K562 (cell line): ENCODE results near the gene CASKIN2. TPM values are rescaled to one million over a fixed set of nuclear protein-coding genes. Genes with fewer than 3 reads are reported as not detected.

Experiments used
- ATF2 ChIP-seq: sonication (generic); formaldehyde crosslinking; IDR thresholded peaks from 2 replicates; pipeline ENCODE4 v1.8.1; 2022; ENCODE audit warnings: missing genetic modification reagents
- BCL6 ChIP-seq: fragments of 250-450 bp; sonication (Bioruptor Pico); IDR thresholded peaks from 2 replicates; pipeline ENCODE4 v1.4.0; 2020
- CC2D1A ChIP-seq: fragments of 450-650 bp; IDR thresholded peaks from 2 replicates; pipeline ENCODE4 v1.6.1; 2017; ENCODE audit warnings: mild to moderate bottlenecking
- CHD1 ChIP-seq: fragments of 200-600 bp; sonication (generic); IDR thresholded peaks from one replicate; pipeline ENCODE4 v1.6.1; 2012; ENCODE audit warnings: mild to moderate bottlenecking, moderate library complexity, low read length, inconsistent platforms
- CREB3L1 ChIP-seq: fragments of 450-650 bp; IDR thresholded peaks from 2 replicates; pipeline ENCODE4 v1.6.1; 2014; ENCODE audit warnings: low read depth, mild to moderate bottlenecking, moderate library complexity, borderline replicate concordance
- GABPA ChIP-seq: fragments of 200-800 bp; sonication (Bioruptor generic); conservative IDR thresholded peaks from 2 replicates; pipeline ENCODE4 v1.6.1; 2016; ENCODE audit warnings: low read depth, missing genetic modification characterization, missing compliant biosample characterization
- HDAC8 ChIP-seq: fragments of 450-650 bp; IDR thresholded peaks from 2 replicates; pipeline ENCODE4 v1.6.1; 2016; ENCODE audit warnings: mild to moderate bottlenecking, missing genetic modification characterization, moderate library complexity, missing compliant biosample characterization
- HEY1 ChIP-seq: fragments of 250-450 bp; sonication (Bioruptor Pico); IDR thresholded peaks from 2 replicates; pipeline ENCODE4 v1.5.0; 2020; ENCODE audit warnings: mild to moderate bottlenecking, moderate library complexity, borderline replicate concordance
- JUND ChIP-seq, 2 experiments: IDR thresholded peaks; 2 replicates in 1 of 2; 3 replicates in 1 of 2; pipeline ENCODE4 v1.6.1; 2011; ENCODE audit warnings: borderline replicate concordance in 2 of 2, low read depth in 2 of 2, low read length in 2 of 2, improper control_type of control experiment in 1 of 2, missing biosample characterization in 1 of 2, missing genetic modification characterization in 1 of 2, missing genetic modification reagents in 1 of 2
- POLR3A ChIP-seq: IDR thresholded peaks from 2 replicates; pipeline ENCODE4 v1.6.1; 2011; ENCODE audit warnings: borderline replicate concordance, mild to moderate bottlenecking, moderate library complexity; ENCODE audit not compliant: insufficient read length, insufficient read depth; ENCODE audit errors: extremely low read depth
- SIRT6 ChIP-seq: IDR thresholded peaks from one replicate; pipeline ENCODE4 v1.6.1; 2012; ENCODE audit warnings: low read depth, mild to moderate bottlenecking, control low read depth, inconsistent platforms, low read length, moderate library complexity
- SMARCA5 ChIP-seq: fragments of 450-650 bp; IDR thresholded peaks from 2 replicates; pipeline ENCODE4 v1.6.1; 2016
- SMARCC2 ChIP-seq: fragments of 450-650 bp; IDR thresholded peaks from 2 replicates; pipeline ENCODE4 v1.6.1; 2017; ENCODE audit warnings: antibody characterized with exemption, moderate library complexity, mild to moderate bottlenecking, low read depth
- TBL1XR1 ChIP-seq, 2 experiments: IDR thresholded peaks; 2 replicates each; pipeline ENCODE4 v1.6.1; 2012; ENCODE audit warnings: improper control_type of control experiment in 2 of 2, low read length in 2 of 2, mild to moderate bottlenecking in 1 of 2
- ZBTB33 ChIP-seq: sonication (generic); formaldehyde crosslinking; IDR thresholded peaks from 2 replicates; pipeline ENCODE4 v1.8.1; 2023; ENCODE audit warnings: mild to moderate bottlenecking, missing genetic modification reagents
- ZKSCAN3 ChIP-seq: fragments of 250-450 bp; sonication (Bioruptor Pico); IDR thresholded peaks from 2 replicates; pipeline ENCODE4 v1.4.0; 2020
- ZNF133 ChIP-seq: fragments of 250-450 bp; sonication (Bioruptor Pico); IDR thresholded peaks from 2 replicates; pipeline ENCODE4 v1.4.0; 2020; ENCODE audit warnings: mild to moderate bottlenecking
- ZNF165 ChIP-seq: fragments of 250-450 bp; sonication (Bioruptor Pico); IDR thresholded peaks from 2 replicates; pipeline ENCODE4 v1.4.0; 2020; ENCODE audit warnings: borderline replicate concordance
- ZNF23 ChIP-seq: fragments of 250-450 bp; sonication (Bioruptor Pico); IDR thresholded peaks from 2 replicates; pipeline ENCODE4 v1.4.0; 2020; ENCODE audit warnings: mild to moderate bottlenecking
- ZNF274 ChIP-seq: IDR thresholded peaks from 2 replicates; pipeline ENCODE4 v1.6.1; 2011; ENCODE audit warnings: low read depth, mild to moderate bottlenecking, low read length, moderate library complexity, borderline replicate concordance
- ZSCAN29 ChIP-seq: fragments of 450-650 bp; IDR thresholded peaks from 2 replicates; pipeline ENCODE4 v1.6.1; 2017
- polyA plus RNA-seq, 8 experiments: library from polyadenylated mRNA; depleted of rRNA in 4 of 8; stranded (reverse) in 5 of 8; unstranded in 3 of 8; fragments of >200 nt; fragmentation: Nextera tagmentation in 2 of 8; fragmentation: Illumina TruSeq in 1 of 8; extraction: Ambion mirVana in 2 of 8; extraction: Trizol in 1 of 8; gene quantifications; 2 replicates each; pipeline versions ENCODE4 v1.2.1 to v1.2.3, GENCODE V29; 2011 to 2014; ENCODE audit warnings: inconsistent platforms in 1 of 8, missing spikeins in 1 of 8
- total RNA-seq, 7 experiments: library from RNA; depleted of rRNA in 6 of 7; stranded (reverse); fragments of >200 nt in 6 of 7; fragmentation: Illumina TruSeq in 2 of 7; extraction: Trizol in 2 of 7; gene quantifications; 2 replicates each; pipeline versions ENCODE4 v1.2.1 to v1.2.3, GENCODE V29; 2011 to 2021; ENCODE audit warnings: low replicate concordance in 1 of 7
- TF ChIP-seq, protein P1 (sequence below): fragments of 450-650 bp; formaldehyde crosslinking; conservative IDR thresholded peaks from 2 replicates; pipeline ENCODE4 v1.4.0; 2022; ENCODE audit warnings: mild to moderate bottlenecking, missing genetic modification characterization
- TF ChIP-seq, protein P2 (sequence below): sonication (generic); formaldehyde crosslinking; IDR thresholded peaks from 2 replicates; pipeline ENCODE4 v1.8.0; 2023; ENCODE audit warnings: mild to moderate bottlenecking, missing genetic modification reagents

The CASKIN2 gene
- total and polyA plus RNA-seq, 9 of the 15 experiments (the other 6 are each of a cell fraction or from before 2014, with no cell fraction given): 0.01 to 12.2 (median 2.1) TPM

DNA sequence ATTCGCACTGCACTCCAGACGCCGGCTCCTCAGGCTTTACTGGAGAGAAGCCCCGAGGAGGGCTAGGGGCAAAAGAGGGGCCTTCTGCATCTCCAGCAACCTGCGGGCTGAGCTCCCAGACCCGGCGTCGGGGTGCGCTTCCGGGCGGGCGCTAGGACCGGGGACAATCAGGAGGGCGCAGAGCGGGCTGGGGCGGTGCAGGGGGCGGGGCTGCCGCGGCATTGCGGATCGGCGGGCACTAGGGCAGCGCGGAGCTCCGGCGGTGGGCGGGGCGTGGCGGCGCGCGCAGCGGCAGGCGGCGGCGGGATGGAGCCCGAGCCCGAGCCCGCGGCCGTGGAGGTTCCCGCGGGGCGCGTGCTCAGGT, 900 bp upstream of the CASKIN2 start, which contains the start of gene TSEN54 (continued):
- TF ChIP-seq ZNF274: no peak; the same call in 1 of the 2 replicates
- no peak for TF ChIP-seq HEY1 (CRISPR knock-in tag)
- TF ChIP-seq ZSCAN29: no peak
- TF ChIP-seq POLR3A: no peak
- TF ChIP-seq, protein P1, sequence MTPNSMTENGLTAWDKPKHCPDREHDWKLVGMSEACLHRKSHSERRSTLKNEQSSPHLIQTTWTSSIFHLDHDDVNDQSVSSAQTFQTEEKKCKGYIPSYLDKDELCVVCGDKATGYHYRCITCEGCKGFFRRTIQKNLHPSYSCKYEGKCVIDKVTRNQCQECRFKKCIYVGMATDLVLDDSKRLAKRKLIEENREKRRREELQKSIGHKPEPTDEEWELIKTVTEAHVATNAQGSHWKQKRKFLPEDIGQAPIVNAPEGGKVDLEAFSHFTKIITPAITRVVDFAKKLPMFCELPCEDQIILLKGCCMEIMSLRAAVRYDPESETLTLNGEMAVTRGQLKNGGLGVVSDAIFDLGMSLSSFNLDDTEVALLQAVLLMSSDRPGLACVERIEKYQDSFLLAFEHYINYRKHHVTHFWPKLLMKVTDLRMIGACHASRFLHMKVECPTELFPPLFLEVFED (CRISPR knock-in tag): no peak
- 0 out of 2 replicates have a peak, but pooled peaks have one; percentile 38 for TF ChIP-seq JUND (IDR thresholded peaks at IDR 0.05; ENCODE audit: borderline replicate concordance, low read depth, low read length)
- no peak; the same call in 2 of the 3 replicates for TF ChIP-seq JUND (tag; IDR thresholded peaks at IDR 0.05; ENCODE audit: borderline replicate concordance, low read depth, low read length)
- no peak for TF ChIP-seq HDAC8 (tag)
- no peak for TF ChIP-seq SMARCC2
- no peak for TF ChIP-seq CHD1
- TF ChIP-seq ZNF23 (CRISPR knock-in tag): no peak
- no peak for TF ChIP-seq ZKSCAN3 (CRISPR knock-in tag)
- no peak for TF ChIP-seq ZNF133 (CRISPR knock-in tag)
- no peak for TF ChIP-seq ATF2 (CRISPR knock-in tag)
- no peak for TF ChIP-seq SMARCA5
- TF ChIP-seq TBL1XR1 (IDR thresholded peaks at IDR 0.05; ENCODE audit: low read length in 2 of 2): no peak
- TF ChIP-seq GABPA (tag): peak; percentile 65
- peak; percentile 16; the same call in 1 of the 2 replicates for TF ChIP-seq CC2D1A
- TF ChIP-seq, protein P2, sequence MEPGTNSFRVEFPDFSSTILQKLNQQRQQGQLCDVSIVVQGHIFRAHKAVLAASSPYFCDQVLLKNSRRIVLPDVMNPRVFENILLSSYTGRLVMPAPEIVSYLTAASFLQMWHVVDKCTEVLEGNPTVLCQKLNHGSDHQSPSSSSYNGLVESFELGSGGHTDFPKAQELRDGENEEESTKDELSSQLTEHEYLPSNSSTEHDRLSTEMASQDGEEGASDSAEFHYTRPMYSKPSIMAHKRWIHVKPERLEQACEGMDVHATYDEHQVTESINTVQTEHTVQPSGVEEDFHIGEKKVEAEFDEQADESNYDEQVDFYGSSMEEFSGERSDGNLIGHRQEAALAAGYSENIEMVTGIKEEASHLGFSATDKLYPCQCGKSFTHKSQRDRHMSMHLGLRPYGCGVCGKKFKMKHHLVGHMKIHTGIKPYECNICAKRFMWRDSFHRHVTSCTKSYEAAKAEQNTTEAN: no peak
- TF ChIP-seq SIRT6: no peak
- TF ChIP-seq ZBTB33: no peak
- 0 out of 2 replicates have a peak, but pooled peaks have one; percentile 11 for TF ChIP-seq CREB3L1
- TF ChIP-seq BCL6 (CRISPR knock-in tag): no peak
- TF ChIP-seq ZNF165 (CRISPR knock-in tag): no peak
